Activated T-cell treated with anti-CD3 and anti-CD28 coated beads, Interleukin-2, amount 50 U/mL, for 72 hours (primary cell): ENCODE results near the gene PNPLA2. TPM values are rescaled to one million over a fixed set of nuclear protein-coding genes. Genes with fewer than 3 reads are reported as not detected.

ENCODE experiments used
- ATAC-seq, 2 donors: fragments of 150-1000 bp; cut with Tn5 transposase; replicated peaks in 1 of 2; 2 replicates each; pipeline ENCODE4 v1.10.0; 2021; ENCODE audit warnings: moderate library complexity in 2 of 2, mild to moderate bottlenecking in 1 of 2
- DNase-seq, 2 donors: peaks; one replicate each; pipeline ENCODE4 v3.0.0; 2021 to 2022; ENCODE audit warnings: mixed read lengths in 1 of 2
- H3K27ac Mint-ChIP-seq: one replicate; pipeline ENCODE4 v1.8.0; 2022; ENCODE audit warnings: mild to moderate bottlenecking, moderate library complexity, mixed read lengths
- H3K27me3 Mint-ChIP-seq: one replicate; pipeline ENCODE4 v1.8.0; 2022; ENCODE audit warnings: low read depth, mixed read lengths
- H3K36me3 Mint-ChIP-seq, 2 donors: one replicate each; pipeline ENCODE4 v1.8.0; 2022; ENCODE audit warnings: mixed read lengths in 2 of 2, mild to moderate bottlenecking in 1 of 2; ENCODE audit not compliant: insufficient read depth in 2 of 2
- H3K4me1 Mint-ChIP-seq: one replicate; pipeline ENCODE4 v1.8.0; 2022; ENCODE audit warnings: low read depth, mixed read lengths
- H3K4me3 Mint-ChIP-seq, 2 donors: one replicate each; pipeline ENCODE4 v1.8.0; 2022; ENCODE audit warnings: mild to moderate bottlenecking in 2 of 2, mixed read lengths in 2 of 2, moderate library complexity in 2 of 2
- H3K9me3 Mint-ChIP-seq, 2 donors: one replicate each; pipeline ENCODE4 v1.8.0; 2022; ENCODE audit warnings: mixed read lengths in 2 of 2
- total RNA-seq, 2 donors: library from RNA; stranded (reverse); gene quantifications; one replicate each; pipeline ENCODE4 v1.2.3, GENCODE V29; 2022

The PNPLA2 gene
- total RNA-seq, 2 donors from 2014 or later, result 64.5 to 77.1 TPM

DNA sequence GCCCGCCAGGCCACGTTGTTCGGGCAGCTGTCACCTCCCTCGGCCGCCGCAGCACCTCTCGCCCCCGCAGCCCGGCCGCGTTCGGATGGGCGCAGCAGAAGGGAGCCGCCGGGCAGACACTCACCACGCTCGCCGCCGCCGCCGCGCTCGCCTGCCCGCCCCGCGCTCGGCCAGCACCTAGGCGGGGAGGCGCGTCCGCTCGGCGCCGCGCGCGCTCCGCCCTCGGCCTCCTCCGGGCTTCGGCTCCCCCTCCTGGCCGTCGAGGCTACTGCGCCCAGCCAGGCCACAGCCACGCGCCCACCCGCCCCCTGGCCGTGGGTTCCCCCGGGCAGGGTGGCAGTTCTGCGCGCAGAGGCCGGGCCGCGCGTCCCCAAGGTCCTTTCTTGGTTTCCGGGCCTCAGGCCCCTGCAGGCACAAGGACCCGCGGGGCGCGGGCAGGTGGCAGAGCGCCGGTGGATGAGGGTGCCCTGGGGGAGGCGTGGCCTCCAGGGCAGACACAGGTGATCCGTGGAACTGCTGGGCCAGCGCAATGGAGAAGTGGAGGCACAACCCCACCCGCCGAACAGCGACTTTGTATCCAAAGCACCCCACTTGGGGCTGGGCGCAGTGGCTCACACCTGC lies 20.5 kb upstream of the PNPLA2 start, which contains the start of gene SLC25A22:
Gene SLC25A22 (minus strand): TSS at position 189 of the 621 bp plus-strand sequence. CDS start 3,275 bp downstream, outside the sequence.
- ATAC-seq, result peak; percentile 60 to 61
- H3K4me3 Mint-ChIP-seq, result peak within 1 kb of the TSS; percentile 78 to 97
- H3K36me3 Mint-ChIP-seq, result peaks cover 0 to 2% of the 10 kb centered on the region in 2 donors
- no peaks in the 10 kb centered on the region for H3K9me3 Mint-ChIP-seq
- no peaks in the 10 kb centered on the region for H3K27me3 Mint-ChIP-seq
- H3K27ac Mint-ChIP-seq, result peak within 1 kb of the TSS; percentile 78
- H3K4me1 Mint-ChIP-seq, result peaks cover 17% of the 10 kb centered on the region
- DNase-seq, result peak; percentile 90 to 93

DNA sequence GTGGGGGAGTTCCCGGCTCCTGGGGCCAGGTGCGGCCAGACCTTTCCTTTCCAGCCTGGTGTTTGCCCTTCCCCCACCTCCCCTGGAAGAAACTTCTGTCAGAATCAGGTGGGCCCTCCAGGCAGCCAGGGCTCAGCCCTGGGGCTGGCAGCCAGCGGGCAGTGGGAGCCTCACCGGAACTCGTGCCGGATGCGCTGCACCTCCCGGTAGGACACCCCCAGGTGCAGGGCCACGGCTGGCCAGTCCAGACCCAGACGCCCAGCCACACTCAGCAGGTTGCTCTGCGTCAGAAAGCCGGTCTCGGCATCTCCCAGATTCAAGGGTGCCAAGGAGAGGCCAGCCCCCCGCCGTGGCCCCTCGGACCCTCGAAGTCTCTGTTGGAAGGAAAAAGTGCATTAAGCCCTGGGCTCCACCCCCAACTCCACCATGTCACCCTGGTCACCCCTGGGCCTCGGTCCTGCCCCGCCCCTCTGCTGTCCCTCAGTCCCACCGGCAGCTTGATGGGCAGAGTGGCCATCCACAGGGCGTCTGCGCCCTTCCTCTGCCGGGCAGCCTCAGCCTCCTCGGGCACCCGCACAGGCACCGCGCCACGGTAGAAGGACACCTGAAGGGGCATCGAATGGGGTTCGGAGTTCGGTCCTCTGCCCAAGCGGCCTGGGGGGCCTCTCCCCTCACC lies 18.9 kb upstream of the PNPLA2 start:
- H3K4me1 Mint-ChIP-seq, result peaks cover 17% of the 10 kb centered on the region
- peaks cover 0 to 2% of the 10 kb centered on the region in 2 donors for H3K36me3 Mint-ChIP-seq
- H3K27ac Mint-ChIP-seq, result no peak overlapping the region
- no peak overlapping the region for H3K4me3 Mint-ChIP-seq
- H3K9me3 Mint-ChIP-seq, result no peaks in the 10 kb centered on the region
- H3K27me3 Mint-ChIP-seq, result no peaks in the 10 kb centered on the region
- no peak for ATAC-seq
- DNase-seq, result no peak

DNA sequence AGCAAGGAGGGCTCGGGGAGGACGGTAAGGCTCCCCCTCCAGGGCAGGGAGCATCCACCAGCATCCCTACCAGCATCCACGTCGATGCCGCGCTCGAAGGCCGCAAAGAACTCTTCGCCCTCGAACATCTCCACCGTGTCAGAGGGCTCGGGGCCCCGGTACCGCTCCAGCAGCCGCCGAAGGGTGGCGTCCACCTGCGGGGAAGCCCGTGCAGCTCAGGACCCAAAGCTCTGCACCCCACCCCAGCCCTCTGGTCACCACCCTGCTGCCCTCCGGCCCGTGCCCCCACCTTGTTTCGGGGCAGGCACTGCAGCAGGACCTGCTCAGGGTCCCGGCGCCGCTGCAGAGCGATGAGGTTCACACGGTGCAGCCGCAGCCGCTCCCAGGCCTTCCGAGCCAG lies 18.2 kb upstream of the PNPLA2 start:
- H3K27me3 Mint-ChIP-seq, result no peaks in the 10 kb centered on the region
- peaks cover 0 to 2% of the 10 kb centered on the region in 2 donors for H3K36me3 Mint-ChIP-seq
- H3K4me1 Mint-ChIP-seq, result peaks cover 17% of the 10 kb centered on the region
- no peaks in the 10 kb centered on the region for H3K9me3 Mint-ChIP-seq
- ATAC-seq, result no peak
- no peak overlapping the region for H3K27ac Mint-ChIP-seq
- DNase-seq, result no peak
- H3K4me3 Mint-ChIP-seq, result no peak overlapping the region

DNA sequence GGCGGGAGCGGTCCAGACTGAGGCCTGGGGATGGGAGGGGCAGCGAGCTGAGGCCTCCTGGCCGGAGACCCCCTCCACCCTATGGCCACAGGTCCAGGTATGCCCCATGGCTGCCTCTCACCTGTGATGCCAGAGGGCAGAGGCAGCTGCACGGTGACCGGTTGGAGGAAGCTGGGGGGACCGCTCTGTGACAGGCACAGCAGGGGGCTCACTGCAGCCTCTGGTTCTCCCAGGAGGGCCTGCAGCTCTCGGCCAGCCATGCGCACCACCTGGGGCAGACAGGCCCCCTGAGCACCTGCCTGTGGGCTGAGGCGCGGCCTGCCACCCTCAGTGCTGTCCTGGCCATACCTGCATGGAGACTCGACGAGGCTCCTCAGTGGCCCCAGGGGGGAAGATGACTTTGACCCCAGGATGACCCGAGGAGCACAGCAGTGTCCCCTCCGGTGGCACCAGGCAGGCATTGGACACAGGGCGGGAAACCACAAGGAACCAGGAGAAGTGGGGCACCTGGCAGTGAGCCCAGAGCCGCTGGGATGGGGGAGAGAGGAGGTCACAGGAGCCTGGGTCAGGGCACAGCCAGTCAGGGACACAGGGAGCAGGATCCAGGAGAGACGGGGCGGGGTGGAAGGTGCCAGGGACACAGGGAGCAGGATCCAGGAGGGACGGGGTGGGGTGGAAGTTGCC lies 17.5 kb upstream of the PNPLA2 start:
- Mint-ChIP-seq H3K4me3 (peak overlapping the region in 1 of 2 donors; percentile 29), H3K27ac (no peak overlapping the region), H3K27me3 (no peaks in the 10 kb centered on the region), H3K4me1 (peaks cover 12% of the 10 kb centered on the region), H3K9me3 (no peaks in the 10 kb centered on the region), H3K36me3 (peaks cover 0 to 2% of the 10 kb centered on the region in 2 donors)
- ATAC-seq (no peak), DNase-seq (no peak)

DNA sequence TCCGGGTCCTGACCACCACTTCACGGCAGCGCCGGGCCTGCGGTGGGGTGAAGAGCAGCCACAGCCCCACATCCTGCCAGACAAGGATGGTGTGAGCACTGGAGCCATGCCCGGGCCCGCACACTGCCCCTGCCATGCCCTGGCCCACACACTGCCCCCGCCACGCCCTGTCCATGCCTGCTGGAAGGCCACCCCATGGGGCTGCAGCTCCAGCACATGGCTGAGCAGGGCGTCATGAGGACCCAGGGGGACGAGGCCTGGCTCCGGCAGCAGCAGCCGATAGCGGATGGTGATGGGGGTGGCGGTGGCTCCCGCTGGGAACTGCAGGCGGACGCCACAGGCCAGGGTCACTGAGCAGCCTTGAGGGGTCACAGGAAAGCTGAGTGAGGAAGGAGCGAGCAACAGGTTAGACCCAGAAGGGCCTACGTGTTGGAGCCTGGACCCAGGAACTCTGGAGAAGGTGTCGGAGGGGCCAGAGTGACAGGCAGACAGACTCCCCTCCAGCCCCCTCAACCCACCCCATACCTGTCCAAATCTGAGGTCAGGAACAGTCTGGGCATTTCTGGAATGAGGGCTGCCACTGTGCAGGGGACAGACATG lies 16.6 kb upstream of the PNPLA2 start:
- Mint-ChIP-seq H3K9me3 (no peaks in the 10 kb centered on the region), H3K27ac (no peak overlapping the region), H3K27me3 (no peaks in the 10 kb centered on the region), H3K4me3 (no peak overlapping the region), H3K36me3 (peaks cover 0 to 2% of the 10 kb centered on the region in 2 donors), H3K4me1 (peaks cover 3% of the 10 kb centered on the region)
- DNase-seq, result no peak
- no peak for ATAC-seq

DNA sequence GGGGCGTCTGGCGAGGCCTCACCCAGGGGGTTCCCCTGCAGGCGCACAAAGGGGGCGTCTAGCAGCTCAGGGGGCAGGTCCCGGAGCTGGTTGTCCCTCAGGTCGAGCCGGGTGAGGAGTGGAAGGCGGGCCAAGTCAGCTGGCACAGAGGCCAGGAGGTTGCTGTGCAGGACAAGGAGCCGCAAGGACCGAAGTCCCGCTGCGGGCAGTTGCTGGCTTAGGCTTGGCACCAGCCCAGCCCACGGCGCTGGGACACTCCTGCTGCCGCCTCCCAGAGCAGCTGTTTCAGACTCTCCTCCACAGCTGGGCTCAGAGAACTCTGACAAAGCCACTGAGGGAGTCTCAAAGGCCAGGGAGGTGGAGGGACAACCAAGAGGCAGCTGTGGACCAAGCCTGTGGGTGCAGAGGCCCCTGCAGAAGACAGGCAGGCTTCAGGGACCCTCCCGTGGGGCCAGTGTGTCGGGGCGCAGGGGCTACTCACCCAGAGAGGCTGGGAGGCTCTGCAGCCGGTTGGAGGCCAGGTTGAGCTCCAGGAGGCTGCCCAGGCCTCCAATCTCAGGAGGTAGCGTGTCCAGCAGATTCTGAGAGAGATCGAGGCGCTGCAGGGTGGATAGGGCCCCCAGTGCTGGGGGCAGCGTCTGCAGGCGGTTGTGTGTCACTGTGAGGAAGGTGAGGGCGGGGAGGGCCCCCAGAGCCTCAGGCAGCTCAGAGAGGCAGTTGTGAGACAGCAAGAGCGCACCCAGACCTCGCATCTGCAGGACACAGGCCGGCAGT lies 15.8 kb upstream of the PNPLA2 start:
- H3K27me3 Mint-ChIP-seq, result no peaks in the 10 kb centered on the region
- peak overlapping the region; percentile 53 to 85 for H3K4me3 Mint-ChIP-seq
- no peak overlapping the region for H3K27ac Mint-ChIP-seq
- peaks cover 6% of the 10 kb centered on the region for H3K4me1 Mint-ChIP-seq
- ATAC-seq (no peak), DNase-seq (no peak)
- no peaks in the 10 kb centered on the region for H3K9me3 Mint-ChIP-seq
- H3K36me3 Mint-ChIP-seq, result peaks cover 0 to 2% of the 10 kb centered on the region in 2 donors

DNA sequence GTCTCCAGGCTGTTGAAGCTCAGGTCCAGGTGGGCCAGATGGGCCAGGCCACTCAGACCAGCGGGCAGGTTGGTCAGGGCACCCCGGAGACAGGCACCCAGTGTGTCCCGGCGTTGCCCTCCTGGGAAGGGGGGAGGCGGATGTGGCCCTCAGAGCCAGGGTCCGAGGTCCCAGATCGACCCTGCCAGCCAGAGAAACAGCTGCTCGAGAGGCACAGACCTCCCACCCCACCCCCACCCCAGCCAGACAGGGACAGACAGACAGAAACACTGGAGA lies 15.3 kb upstream of the PNPLA2 start:
- ATAC-seq, result no peak
- H3K27me3 Mint-ChIP-seq, result no peaks in the 10 kb centered on the region

DNA sequence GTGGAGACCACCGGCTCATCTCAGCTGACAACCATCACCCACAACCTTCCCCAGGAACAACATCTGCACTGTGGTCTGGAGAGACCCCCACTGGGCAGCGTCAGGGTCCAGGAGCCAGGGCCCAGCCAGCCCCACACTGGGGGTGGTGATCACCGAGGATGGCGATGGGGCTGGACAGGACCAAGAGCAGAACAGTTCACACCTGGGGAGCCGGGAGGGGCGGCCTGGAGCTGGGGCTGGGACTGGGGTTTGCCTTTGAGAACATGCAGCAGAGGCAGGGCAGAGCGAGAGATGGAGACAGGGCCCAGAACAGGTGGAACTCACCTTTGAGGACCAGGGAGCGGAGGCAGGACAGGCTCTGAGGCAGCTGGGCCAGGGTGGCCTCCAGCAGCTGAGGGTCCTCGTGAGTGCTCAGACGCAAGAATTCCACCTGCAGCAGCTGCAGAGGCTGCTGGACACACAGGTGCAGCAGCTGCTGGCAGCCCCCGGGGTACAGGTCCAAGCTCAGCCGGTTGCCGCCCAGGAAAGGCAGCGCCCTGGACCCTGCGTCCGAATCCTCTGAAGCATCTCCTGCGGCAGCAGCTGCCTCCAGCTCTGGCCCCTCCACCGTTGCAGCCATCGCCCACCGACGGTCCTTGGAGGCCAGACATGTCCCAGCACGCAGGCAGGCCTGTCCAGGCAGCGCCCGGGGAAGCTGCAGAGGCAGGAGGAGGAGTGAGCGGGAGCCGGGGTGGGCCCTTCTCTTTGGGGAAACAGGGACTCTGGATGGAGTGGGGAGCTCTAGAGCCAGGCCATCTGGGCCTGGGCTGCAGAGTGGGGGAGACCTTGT lies 14.7 kb upstream of the PNPLA2 start:
- peak overlapping the region; percentile 85 for H3K4me3 Mint-ChIP-seq
- peaks cover 17% of the 10 kb centered on the region for H3K4me1 Mint-ChIP-seq
- no peaks in the 10 kb centered on the region for H3K27me3 Mint-ChIP-seq
- DNase-seq, result no peak
- H3K36me3 Mint-ChIP-seq, result peaks cover 0 to 2% of the 10 kb centered on the region in 2 donors
- H3K9me3 Mint-ChIP-seq, result no peaks in the 10 kb centered on the region
- no peak for ATAC-seq
- H3K27ac Mint-ChIP-seq, result no peak overlapping the region

More for the DNA sequence above, 15.3 kb upstream of the PNPLA2 start:
- peaks cover 11% of the 10 kb centered on the region for H3K4me1 Mint-ChIP-seq
- H3K36me3 Mint-ChIP-seq, result peaks cover 0 to 2% of the 10 kb centered on the region in 2 donors
- no peak overlapping the region for H3K27ac Mint-ChIP-seq
- no peaks in the 10 kb centered on the region for H3K9me3 Mint-ChIP-seq
- DNase-seq, result no peak
- peak overlapping the region; percentile 85 for H3K4me3 Mint-ChIP-seq

DNA sequence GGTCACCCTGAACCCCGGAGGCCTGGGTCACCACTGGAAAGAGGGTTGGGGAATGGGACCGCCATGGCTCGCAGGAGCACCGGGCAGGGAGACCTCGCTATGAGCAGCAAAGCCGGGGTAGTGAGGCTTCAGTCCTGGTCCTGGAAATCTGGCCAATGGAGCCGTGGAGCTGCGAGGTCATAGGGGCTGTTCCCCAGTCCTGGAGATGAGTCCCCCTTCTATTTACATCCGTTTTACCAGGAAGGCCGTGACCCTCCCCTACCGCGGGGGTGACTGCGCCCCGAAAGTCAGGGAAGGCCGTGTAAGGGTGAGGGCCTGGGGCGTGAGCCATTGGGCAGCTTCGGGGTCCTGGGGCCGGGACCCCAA lies 14.1 kb upstream of the PNPLA2 start:
- H3K27ac Mint-ChIP-seq, result peak overlapping the region; percentile 28
- H3K4me1 Mint-ChIP-seq, result peaks cover 19% of the 10 kb centered on the region
- peak overlapping the region; percentile 85 for H3K4me3 Mint-ChIP-seq
- no peaks in the 10 kb centered on the region for H3K9me3 Mint-ChIP-seq
- no peak for DNase-seq
- ATAC-seq, result no peak
- H3K36me3 Mint-ChIP-seq, result peaks cover 0 to 2% of the 10 kb centered on the region in 2 donors
- no peaks in the 10 kb centered on the region for H3K27me3 Mint-ChIP-seq

DNA sequence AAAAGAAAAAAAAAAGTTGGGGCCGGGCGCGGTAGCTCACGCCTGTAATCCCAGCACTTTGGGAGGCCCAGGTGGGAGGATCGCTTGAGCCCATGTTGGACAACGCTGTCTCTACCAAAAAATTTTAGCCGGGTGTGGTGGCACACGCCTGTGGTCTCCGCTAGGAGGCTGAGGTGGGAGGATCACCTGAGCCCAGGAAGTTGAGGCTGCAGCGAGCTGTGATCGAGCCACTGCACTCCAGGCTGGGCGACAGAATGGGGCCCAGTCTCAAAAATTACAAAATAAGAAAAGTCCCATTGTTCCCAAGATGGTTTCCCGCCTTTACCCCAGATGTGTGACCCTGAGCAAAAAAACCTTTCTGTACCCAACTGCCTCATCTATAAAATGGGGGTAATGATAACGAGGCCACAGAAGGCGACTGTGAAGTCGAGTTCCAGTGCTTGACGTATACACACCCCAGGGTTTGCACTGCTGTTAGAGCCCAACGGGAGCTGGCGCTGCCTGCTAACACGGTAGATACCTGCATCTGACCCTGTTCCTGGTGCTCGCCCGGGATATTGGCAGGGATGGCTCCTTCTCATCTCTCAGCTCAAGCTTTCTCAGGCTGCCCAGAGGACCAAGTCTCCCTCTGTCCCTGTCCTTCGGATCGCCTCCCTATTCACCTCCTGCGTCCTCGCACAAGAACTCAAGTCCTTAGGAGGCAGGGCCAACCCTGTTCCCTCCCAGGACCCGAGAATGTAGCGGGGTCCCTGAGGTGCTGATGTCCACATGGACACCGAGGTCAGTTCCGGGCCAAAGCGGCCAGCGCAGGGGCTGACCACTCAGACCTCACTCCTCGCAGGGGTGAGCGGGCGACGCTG lies 10.1 kb upstream of the PNPLA2 start:
- no peak for ATAC-seq
- Mint-ChIP-seq H3K4me3 (peak overlapping the region; percentile 90 to 98), H3K36me3 (peaks cover 5 to 12% of the 10 kb centered on the region in 2 donors), H3K27me3 (no peaks in the 10 kb centered on the region), H3K27ac (peak overlapping the region; percentile 97), H3K4me1 (peaks cover 46% of the 10 kb centered on the region), H3K9me3 (no peaks in the 10 kb centered on the region)
- DNase-seq, result peak; percentile 46 to 48

DNA sequence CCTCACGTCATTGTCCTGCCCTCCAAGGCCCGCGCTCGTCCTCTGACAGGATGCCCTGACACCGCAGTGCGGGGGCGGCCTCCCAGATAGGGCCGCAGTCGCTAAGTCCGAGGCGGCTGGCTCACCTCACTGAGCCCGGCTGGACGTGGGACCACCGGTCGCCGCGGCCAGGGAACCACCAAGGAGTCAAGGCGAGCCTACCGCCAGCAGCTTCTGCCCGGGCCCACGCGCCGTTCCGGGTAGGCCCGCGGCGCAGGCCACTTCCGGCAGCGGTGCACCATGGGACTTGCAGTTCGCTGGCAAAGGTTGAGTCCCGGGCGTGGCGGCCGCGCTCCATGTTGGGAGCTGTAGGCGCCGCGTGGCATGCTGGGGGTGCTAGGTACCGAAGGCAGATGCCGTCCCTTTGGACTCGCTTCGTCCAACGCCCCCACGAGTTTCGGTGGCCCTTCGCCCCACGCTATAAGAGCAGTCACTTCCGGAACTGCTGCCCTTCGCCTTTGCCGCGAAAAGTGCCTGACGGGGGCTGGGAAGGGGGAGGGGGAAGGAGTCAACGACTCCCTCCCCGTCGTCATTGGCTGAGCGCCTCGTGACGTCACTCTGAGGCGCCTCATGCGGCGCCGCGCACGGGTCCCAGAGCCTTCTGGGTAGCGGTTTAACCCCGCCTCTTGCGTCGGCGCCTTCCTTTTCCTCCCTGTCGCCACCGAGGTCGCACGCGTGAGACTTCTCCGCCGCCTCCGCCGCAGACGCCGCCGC lies 9.3 kb upstream of the PNPLA2 start, which contains the start of gene RPLP2:
Gene RPLP2 (plus strand): TSS at position 681 of the 753 bp plus-strand sequence. CDS start 268 bp downstream, outside the sequence.
- no peaks in the 10 kb centered on the region for H3K9me3 Mint-ChIP-seq
- DNase-seq (peak; percentile 97 to 98), ATAC-seq (peak; percentile 83 to 87)
- H3K36me3 Mint-ChIP-seq, result peaks cover 5 to 14% of the 10 kb centered on the region in 2 donors
- peaks cover 48% of the 10 kb centered on the region for H3K4me1 Mint-ChIP-seq
- H3K4me3 Mint-ChIP-seq, result peak within 1 kb of the TSS; percentile 90 to 98
- peak within 1 kb of the TSS; percentile 97 for H3K27ac Mint-ChIP-seq
- H3K27me3 Mint-ChIP-seq, result no peaks in the 10 kb centered on the region
